HG03342 (cell line): ENCODE data around the gene PDE4D.

Experiments
- ATAC-seq: cut with Tn5 transposase; IDR thresholded peaks from one replicate; pipeline ENCODE4 v1.9.1; 2021; ENCODE audit warnings: mild to moderate bottlenecking, moderate library complexity; ENCODE audit not compliant: unreplicated experiment

Gene PDE4D

GRCh38 chr5:59102437-59102836 is 791.1 kb downstream of the PDE4D start:
- no peak for ATAC-seq

GRCh38 chr5:59100875-59101274 is 792.7 kb downstream of the PDE4D start:
- ATAC-seq = no peak

- no peak for ATAC-seq
Measured at GRCh38 chr5:59099995-59100345, 793.6 kb downstream of the PDE4D start.

GRCh38 chr5:59099270-59099994 is 794.1 kb downstream of the PDE4D start:
- peak; percentile 80 for ATAC-seq

- no peak for ATAC-seq
Measured at GRCh38 chr5:59098743-59099142, 794.8 kb downstream of the PDE4D start.

- ATAC-seq = no peak
Measured at GRCh38 chr5:59097712-59098111, 795.8 kb downstream of the PDE4D start.

GRCh38 chr5:59097116-59097515 is 796.4 kb downstream of the PDE4D start:
- no peak for ATAC-seq

GRCh38 chr5:59095480-59095879 is 798.0 kb downstream of the PDE4D start:
- ATAC-seq = no peak

- ATAC-seq = no peak
Measured at GRCh38 chr5:59094864-59095263, 798.7 kb downstream of the PDE4D start.

- no peak for ATAC-seq
Measured at GRCh38 chr5:59093329-59093728, 800.2 kb downstream of the PDE4D start.

- no peak for ATAC-seq
Measured at GRCh38 chr5:59092758-59093157, 800.8 kb downstream of the PDE4D start.

- no peak for ATAC-seq
Measured at GRCh38 chr5:59091965-59092364, 801.6 kb downstream of the PDE4D start.

- ATAC-seq = no peak
Measured at GRCh38 chr5:59090323-59090722, 803.2 kb downstream of the PDE4D start.

- no peak for ATAC-seq
Measured at GRCh38 chr5:59089767-59090166, 803.8 kb downstream of the PDE4D start.

- no peak for ATAC-seq
Measured at GRCh38 chr5:59088546-59088945, 805.0 kb downstream of the PDE4D start.

GRCh38 chr5:59086024-59086423 is 807.5 kb downstream of the PDE4D start:
- no peak for ATAC-seq

- ATAC-seq = no peak
Measured at GRCh38 chr5:59081693-59082092, 811.8 kb downstream of the PDE4D start.

- ATAC-seq = no peak
Measured at GRCh38 chr5:59079622-59080620, 813.6 kb downstream of the PDE4D start.

- ATAC-seq = no peak
Measured at GRCh38 chr5:59071755-59072549, 821.6 kb downstream of the PDE4D start.

GRCh38 chr5:59069438-59070079 is 824.0 kb downstream of the PDE4D start:
- ATAC-seq = no peak
